Measurements from ENCODE around the gene FRY.

DNA sequence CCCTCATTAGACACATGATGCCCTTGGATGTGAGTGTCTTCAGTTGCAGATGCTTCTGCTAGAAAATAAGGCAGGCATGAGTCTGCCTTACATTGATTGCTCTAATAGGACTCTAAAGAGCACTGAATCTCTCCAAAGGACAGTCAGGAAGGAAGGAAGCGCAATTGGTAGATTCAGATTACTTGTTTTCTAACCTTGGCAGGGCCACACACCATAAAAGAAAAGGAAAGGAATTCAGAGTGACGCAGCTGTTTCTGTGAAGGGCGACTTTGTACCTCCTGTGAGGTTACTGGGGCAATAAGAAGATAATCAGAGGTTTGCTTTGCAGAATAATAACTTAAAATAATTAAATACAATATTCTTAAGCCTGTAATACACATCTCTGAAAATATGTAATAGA, 48.0 kb downstream of the FRY start:
- TF ChIP-seq POLR2A (IDR thresholded peaks at IDR 0.05), result no peak
- TF ChIP-seq, protein P1, sequence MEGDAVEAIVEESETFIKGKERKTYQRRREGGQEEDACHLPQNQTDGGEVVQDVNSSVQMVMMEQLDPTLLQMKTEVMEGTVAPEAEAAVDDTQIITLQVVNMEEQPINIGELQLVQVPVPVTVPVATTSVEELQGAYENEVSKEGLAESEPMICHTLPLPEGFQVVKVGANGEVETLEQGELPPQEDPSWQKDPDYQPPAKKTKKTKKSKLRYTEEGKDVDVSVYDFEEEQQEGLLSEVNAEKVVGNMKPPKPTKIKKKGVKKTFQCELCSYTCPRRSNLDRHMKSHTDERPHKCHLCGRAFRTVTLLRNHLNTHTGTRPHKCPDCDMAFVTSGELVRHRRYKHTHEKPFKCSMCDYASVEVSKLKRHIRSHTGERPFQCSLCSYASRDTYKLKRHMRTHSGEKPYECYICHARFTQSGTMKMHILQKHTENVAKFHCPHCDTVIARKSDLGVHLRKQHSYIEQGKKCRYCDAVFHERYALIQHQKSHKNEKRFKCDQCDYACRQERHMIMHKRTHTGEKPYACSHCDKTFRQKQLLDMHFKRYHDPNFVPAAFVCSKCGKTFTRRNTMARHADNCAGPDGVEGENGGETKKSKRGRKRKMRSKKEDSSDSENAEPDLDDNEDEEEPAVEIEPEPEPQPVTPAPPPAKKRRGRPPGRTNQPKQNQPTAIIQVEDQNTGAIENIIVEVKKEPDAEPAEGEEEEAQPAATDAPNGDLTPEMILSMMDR (IDR thresholded peaks at IDR 0.05), result no peak
